HL-60 (cell line): ENCODE data around the gene SF3B2.

Experiments used
- POLR2AphosphoS5 ChIP-seq: IDR thresholded peaks from 2 replicates; pipeline ENCODE4 v1.6.1; 2012; ENCODE audit warnings: low read depth
- TF ChIP-seq, protein P1 (sequence below): IDR thresholded peaks from one replicate; pipeline ENCODE4 v1.5.1; 2011; ENCODE audit warnings: low read length, control low read depth, inconsistent platforms; ENCODE audit not compliant: insufficient read depth

DNA sequence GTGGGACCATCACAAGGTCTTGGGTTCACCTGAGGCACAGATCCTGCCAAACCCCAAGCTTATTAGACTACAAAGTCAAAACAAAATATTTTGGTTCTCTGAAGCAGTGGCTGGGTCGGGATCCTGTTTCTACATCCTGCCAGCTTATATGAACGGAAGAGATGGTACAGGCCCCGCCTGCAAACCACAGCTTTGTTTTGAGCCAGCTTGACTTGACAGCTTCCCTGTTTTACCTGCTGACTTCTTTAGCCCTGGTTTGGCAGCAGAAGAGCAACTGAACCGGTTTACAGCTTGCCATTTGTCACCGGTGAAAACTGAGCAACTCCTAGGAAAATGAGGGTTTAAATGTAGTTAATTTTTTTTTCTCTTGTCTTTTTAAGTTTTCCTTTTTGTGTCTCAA is 29.3 kb downstream of the SF3B2 start:
- TF ChIP-seq, protein P1, sequence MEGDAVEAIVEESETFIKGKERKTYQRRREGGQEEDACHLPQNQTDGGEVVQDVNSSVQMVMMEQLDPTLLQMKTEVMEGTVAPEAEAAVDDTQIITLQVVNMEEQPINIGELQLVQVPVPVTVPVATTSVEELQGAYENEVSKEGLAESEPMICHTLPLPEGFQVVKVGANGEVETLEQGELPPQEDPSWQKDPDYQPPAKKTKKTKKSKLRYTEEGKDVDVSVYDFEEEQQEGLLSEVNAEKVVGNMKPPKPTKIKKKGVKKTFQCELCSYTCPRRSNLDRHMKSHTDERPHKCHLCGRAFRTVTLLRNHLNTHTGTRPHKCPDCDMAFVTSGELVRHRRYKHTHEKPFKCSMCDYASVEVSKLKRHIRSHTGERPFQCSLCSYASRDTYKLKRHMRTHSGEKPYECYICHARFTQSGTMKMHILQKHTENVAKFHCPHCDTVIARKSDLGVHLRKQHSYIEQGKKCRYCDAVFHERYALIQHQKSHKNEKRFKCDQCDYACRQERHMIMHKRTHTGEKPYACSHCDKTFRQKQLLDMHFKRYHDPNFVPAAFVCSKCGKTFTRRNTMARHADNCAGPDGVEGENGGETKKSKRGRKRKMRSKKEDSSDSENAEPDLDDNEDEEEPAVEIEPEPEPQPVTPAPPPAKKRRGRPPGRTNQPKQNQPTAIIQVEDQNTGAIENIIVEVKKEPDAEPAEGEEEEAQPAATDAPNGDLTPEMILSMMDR = no peak
- TF ChIP-seq POLR2AphosphoS5 = no peak; the same call in 1 of the 2 replicates
